WERI-Rb-1 (cell line): Measurements from ENCODE around the gene ZNF100.
"Not testable (repeated sequence)": the region's sequence is repeated elsewhere in the genome, so short reads cannot be mapped to it uniquely, and the experiment has no call there.

Experiments
- DNase-seq: peaks from one replicate; pipeline ENCODE4 v3.0.0-alpha.2; 2020
- H3K27ac ChIP-seq: fragments of 250-450 bp; sonication (Bioruptor Pico); 2 replicates; pipeline ENCODE4 v1.5.1; 2020; ENCODE audit warnings: mild to moderate bottlenecking, moderate library complexity
- H3K27me3 ChIP-seq: fragments of 250-450 bp; sonication (Bioruptor Pico); 2 replicates; pipeline ENCODE4 v1.5.1; 2021; ENCODE audit warnings: mild to moderate bottlenecking, low read depth, moderate library complexity; ENCODE audit not compliant: insufficient read depth, severe bottlenecking
- H3K36me3 ChIP-seq: fragments of 250-450 bp; sonication (Bioruptor Pico); 2 replicates; pipeline ENCODE4 v1.5.1; 2020; ENCODE audit warnings: mild to moderate bottlenecking, moderate library complexity
- H3K4me3 ChIP-seq: 2 replicates; pipeline ENCODE4 v1.5.1; 2011; ENCODE audit warnings: low read depth, mild to moderate bottlenecking, control low read depth, low read length
- H3K9me3 ChIP-seq: fragments of 250-450 bp; sonication (Bioruptor Pico); 2 replicates; pipeline ENCODE4 v1.5.1; 2021; ENCODE audit warnings: mild to moderate bottlenecking, moderate library complexity; ENCODE audit not compliant: severe bottlenecking
- CTCF ChIP-seq: IDR thresholded peaks from 2 replicates; pipeline ENCODE4 v1.5.1; 2011; ENCODE audit warnings: low read depth, mild to moderate bottlenecking, control low read depth, inconsistent platforms, low read length

ZNF100 gene

GRCh38 chr19:21748088-21748487, 19.3 kb downstream of the ZNF100 start:
- Histone ChIP-seq H3K4me3 (no peak overlapping the region), H3K36me3 (peaks cover 26% of the 10 kb centered on the region), H3K27me3 (no peaks in the 10 kb centered on the region), H3K27ac (no peak overlapping the region), H3K9me3 (no peaks in the 10 kb centered on the region)
- no peak for DNase-seq
- TF ChIP-seq CTCF = no peak

- no peak overlapping the region for H3K4me3 ChIP-seq
- no peak for DNase-seq
- no peaks in the 10 kb centered on the region for H3K27me3 ChIP-seq
- no peaks in the 10 kb centered on the region for H3K9me3 ChIP-seq
- H3K27ac ChIP-seq = no peak overlapping the region
- TF ChIP-seq CTCF = no peak
- H3K36me3 ChIP-seq = peaks cover 30% of the 10 kb centered on the region
These were observed 26.8 kb downstream of the ZNF100 start for GRCh38 chr19:21740559-21740958.

GRCh38 chr19:21726942-21727747, 40.2 kb downstream of the ZNF100 start:
- H3K4me3 ChIP-seq, H3K9me3 ChIP-seq: not testable (repeated sequence)
- peaks cover 19% of the 10 kb centered on the region for H3K36me3 ChIP-seq

GRCh38 chr19:21713761-21714160, 53.6 kb downstream of the ZNF100 start:
- Histone ChIP-seq H3K9me3 (peaks cover 2% of the 10 kb centered on the region), H3K4me3 (no peak overlapping the region), H3K36me3 (no peaks in the 10 kb centered on the region), H3K27me3 (no peaks in the 10 kb centered on the region), H3K27ac (no peak overlapping the region)
- TF ChIP-seq CTCF = no peak
- no peak for DNase-seq

More at GRCh38 chr19:21726942-21727747, 40.2 kb downstream of the ZNF100 start:
- not testable (repeated sequence) for H3K27ac ChIP-seq, H3K27me3 ChIP-seq, DNase-seq

GRCh38 chr19:21709464-21709863, 57.9 kb downstream of the ZNF100 start:
- Histone ChIP-seq H3K27ac (no peak overlapping the region), H3K36me3 (no peaks in the 10 kb centered on the region), H3K27me3 (no peaks in the 10 kb centered on the region), H3K4me3 (no peak overlapping the region), H3K9me3 (peaks cover 3% of the 10 kb centered on the region)
- no peak for TF ChIP-seq CTCF
- DNase-seq = no peak

DNA sequence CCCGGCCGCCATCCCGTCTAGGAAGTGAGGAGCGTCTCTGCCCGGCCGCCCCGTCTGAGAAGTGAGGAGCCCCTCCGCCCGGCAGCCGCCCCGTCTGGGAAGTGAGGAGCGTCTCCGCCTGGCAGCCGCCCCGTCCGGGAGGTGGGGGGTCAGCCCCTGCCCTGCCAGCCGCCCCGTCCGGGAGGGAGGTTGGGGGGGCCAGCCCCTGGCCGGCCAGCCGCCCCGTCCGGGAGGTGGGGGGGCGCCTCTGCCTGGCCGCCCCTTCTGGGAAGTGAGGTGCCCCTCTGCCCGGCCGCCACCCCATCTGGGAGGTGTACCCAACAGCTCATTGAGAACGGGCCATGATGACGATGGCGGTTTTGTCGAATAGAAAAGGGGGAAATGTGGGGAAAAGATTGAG, 59.5 kb downstream of the ZNF100 start:
- H3K9me3 ChIP-seq, H3K4me3 ChIP-seq, H3K27ac ChIP-seq, DNase-seq, H3K36me3 ChIP-seq, H3K27me3 ChIP-seq: not testable (repeated sequence)

DNA sequence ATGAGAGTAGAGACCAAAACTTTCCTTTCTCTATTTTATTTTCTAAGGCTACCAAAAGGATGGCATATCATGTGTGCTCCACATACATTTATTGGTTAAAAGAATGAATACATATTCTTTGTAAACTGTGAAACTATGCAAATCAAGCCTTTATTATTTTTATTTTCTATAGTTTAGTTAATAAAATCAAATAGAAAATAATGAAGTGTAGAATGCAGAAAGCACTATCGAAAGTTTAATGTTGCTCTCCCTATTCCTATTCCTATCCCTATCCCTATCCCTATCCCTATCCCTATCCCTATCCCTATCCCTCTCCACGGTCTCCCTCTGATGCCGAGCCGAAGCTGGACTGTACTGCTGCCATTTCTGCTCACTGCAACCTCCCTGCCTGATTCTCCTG, 60.3 kb downstream of the ZNF100 start:
- Histone ChIP-seq H3K36me3 (no peaks in the 10 kb centered on the region), H3K9me3 (peaks cover 3% of the 10 kb centered on the region), H3K27ac (no peak overlapping the region), H3K4me3 (no peak overlapping the region), H3K27me3 (no peaks in the 10 kb centered on the region)
- no peak for DNase-seq
- no peak for TF ChIP-seq CTCF
